Muscle of back (tissue), 11 donors: Measurements from ENCODE around the gene ZG16B. TPM values are rescaled to one million over a fixed set of nuclear protein-coding genes. Genes with fewer than 3 reads are reported as not detected.

ENCODE experiments used
- DNase-seq, 3 donors: peaks; one replicate each; pipeline versions ENCODE4 v3.0.0 to v3.0.0-alpha.2; 2013
- polyA plus RNA-seq, 10 donors: library from polyadenylated mRNA; unstranded; fragments of 120-200 nt; gene quantifications; one replicate each; pipeline ENCODE4 v1.2.1, GENCODE V29; 2013; ENCODE audit not compliant: insufficient read length in 10 of 10

ZG16B gene
- polyA plus RNA-seq, 10 donors: 0.24 to 0.90 (median 0.56) TPM; not detected in 1

DNA sequence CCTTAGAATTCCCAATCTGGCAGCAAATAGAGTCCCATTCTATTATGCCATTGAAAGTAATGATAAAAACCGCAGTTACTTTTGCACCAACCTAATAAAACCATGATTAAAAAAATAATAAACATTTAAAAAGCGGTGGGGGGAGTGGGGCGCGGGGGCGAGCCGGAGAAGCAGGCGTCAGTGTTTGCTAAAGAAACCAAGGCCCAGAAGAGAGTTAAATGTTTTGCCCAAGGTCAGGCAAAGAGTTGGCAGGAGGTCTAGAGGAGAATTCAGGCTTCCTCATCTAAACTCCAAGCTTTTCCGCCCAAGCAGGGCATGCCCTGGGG lies 37.5 kb downstream of the ZG16B start:
- DNase-seq: no peak

GRCh38 chr16:2867987-2868789 lies 38.1 kb downstream of the ZG16B start:
- DNase-seq: peak; percentile 90 to 97 (median 92)

DNA sequence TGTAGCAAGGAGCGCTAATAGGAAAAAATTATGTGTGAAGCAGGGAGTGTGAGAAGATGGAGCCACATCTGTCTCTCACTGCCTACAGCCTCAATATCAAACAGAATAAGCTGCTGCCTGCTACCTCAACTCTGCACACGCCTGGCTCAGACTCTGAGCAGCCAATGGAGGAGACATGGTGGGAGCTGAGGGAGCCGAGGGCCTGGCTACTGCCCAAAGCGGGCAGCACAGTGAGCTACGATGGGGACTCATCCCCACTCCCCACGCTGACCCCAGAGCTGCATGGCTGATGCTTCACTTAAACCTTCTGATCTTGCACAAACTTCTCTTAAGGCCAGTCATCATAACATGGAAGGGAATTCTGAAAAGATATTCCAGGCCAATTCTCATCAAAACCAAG lies 41.8 kb downstream of the ZG16B start:
- no peak for DNase-seq

DNA sequence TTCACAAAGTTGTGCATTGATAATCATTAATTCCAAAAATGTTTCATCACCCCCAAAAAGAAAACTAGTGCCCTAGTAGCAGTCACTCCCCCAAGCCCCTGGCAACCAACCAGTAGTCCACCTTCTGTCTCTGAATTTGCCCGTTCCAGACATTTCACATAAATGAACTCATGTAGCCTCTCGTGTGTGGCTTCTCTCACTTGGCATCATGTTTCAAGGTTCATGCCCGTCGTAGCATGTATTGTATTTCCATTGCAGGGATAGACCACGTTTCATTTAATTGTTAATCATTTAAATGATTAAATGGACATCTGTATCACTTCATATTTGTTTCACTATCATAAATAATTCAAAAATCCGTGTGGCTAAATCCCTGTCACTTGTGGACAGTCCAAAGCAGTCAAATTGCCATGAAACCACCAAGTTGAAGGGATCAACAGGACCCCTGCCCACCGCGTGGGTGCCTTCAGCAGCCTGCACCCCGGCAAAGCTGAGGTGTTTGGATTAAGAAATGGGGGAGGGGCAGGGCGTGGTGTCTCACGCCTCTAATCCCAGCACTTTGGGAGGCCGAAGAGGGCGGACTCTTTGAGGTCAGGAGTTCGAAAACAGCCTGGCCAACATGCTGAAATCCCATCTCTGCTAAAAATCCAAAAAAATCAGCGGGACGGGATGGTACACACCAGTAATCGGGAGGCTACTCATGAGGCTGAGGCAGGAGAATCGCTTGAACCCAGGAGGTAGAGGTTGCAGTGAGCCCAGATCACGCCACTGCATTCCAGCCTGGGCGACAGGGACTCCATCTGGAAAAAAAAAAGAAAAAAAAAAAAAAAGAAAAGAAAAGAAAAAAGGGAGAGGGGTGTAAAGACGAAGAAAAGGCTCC lies 44.2 kb downstream of the ZG16B start:
- no peak for DNase-seq

DNA sequence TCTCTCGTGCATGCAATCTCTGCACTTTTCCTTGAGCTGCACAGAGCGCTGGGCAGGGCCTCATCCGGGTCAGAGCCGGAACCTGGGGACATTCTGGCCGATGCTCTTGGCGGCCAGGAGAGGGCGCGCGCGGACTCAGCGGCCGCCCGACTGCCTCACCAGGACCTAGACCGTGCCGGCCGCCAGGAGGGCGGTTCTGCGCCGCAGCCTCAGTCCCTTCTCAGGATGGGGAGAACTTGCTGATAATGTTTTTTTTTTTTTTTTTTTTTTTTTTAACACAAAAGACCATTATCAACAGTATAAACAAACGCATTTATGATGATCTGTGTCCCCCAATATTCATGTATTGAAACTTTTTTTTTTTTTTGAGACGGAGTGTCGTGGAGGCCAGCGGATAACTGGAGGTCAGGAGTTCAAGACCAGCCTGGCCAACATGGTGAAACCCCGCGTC lies 44.8 kb downstream of the ZG16B start:
- DNase-seq: peak; percentile 52 to 88 (median 83)

DNA sequence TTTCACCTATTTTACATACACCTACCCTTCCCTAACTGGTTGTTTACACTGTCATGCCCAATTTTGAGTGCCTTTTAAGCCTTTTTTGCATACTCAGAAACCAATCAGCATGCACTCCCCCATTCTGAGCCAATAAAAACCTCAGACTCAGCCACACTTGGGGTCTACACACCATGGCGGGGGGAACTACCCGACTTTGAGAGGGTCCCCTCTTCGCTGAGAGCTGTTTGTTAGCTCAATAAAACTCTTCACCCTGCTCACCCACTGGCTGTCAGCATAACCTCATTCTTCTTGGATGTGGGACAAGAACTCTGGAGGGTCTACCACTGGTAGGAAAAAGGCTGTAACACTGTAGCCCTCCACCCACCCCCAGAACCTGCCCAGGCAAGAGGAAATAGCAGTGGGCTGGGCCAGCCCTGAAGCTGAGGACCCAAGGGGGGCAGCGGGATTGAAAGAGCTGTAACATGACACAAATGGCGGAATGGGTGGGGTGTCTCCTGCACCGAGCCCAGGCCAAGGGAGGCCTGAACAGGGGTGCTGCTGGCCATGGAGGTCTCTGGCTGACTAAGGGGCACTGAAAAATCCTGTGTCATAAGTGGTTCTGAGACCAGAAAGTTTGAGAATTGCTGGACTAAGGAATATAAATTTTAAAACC lies 49.9 kb downstream of the ZG16B start:
- DNase-seq: no peak

Other genes starting within 250 kb of the ZG16B start
- gene KCTD5, start 147.8 kb upstream of the ZG16B start, polyA plus RNA-seq: 10 to 100 TPM; 18.5 to 22.9 (median 20.6) TPM
- 1 to 10 TPM in 6 of 10 donors, under 1 TPM in 4; 0.86 to 1.6 (median 1.2) TPM for gene PRSS27, start 110.1 kb upstream of the ZG16B start, polyA plus RNA-seq
- 100 to 1,000 TPM; 351 to 593 (median 450) TPM for gene SRRM2, start 77.7 kb upstream of the ZG16B start, polyA plus RNA-seq
- gene ELOB, start 53.0 kb upstream of the ZG16B start, polyA plus RNA-seq: 100 to 1,000 TPM; 126 to 207 (median 146) TPM
- not detected for gene PRSS33, start 42.7 kb upstream of the ZG16B start, polyA plus RNA-seq
- not detected for gene PRSS41, start 31.8 kb upstream of the ZG16B start, polyA plus RNA-seq
- gene PRSS21, start 13.1 kb upstream of the ZG16B start, polyA plus RNA-seq: under 1 TPM in 3 of 10 donors, not detected in 7; 0.24 to 0.53 (median 0.31) TPM
- gene PRSS22, start 27.9 kb downstream of the ZG16B start, polyA plus RNA-seq: under 1 TPM in 2 of 10 donors, not detected in 8; 0.83 to 0.94 TPM
- 10 to 100 TPM; 10.4 to 20.2 (median 15.5) TPM for gene FLYWCH2, start 52.9 kb downstream of the ZG16B start, polyA plus RNA-seq
- gene FLYWCH1, start 81.6 kb downstream of the ZG16B start, polyA plus RNA-seq: 10 to 100 TPM; 10.7 to 25.3 (median 17.2) TPM
- 10 to 100 TPM in 2 of 10 donors, 1 to 10 TPM in 8; 1.7 to 27.6 (median 5.6) TPM for gene KREMEN2, start 134.0 kb downstream of the ZG16B start, polyA plus RNA-seq
- gene PAQR4, start 139.0 kb downstream of the ZG16B start, polyA plus RNA-seq: 10 to 100 TPM in 1 of 10 donors, 1 to 10 TPM in 9; 4.9 to 13.2 (median 7.2) TPM
- 10 to 100 TPM in 4 of 10 donors, 1 to 10 TPM in 6; 5.8 to 23.0 (median 9.5) TPM for gene PKMYT1, start 150.1 kb downstream of the ZG16B start, polyA plus RNA-seq
- gene CLDN9, start 182.6 kb downstream of the ZG16B start, polyA plus RNA-seq: 1 to 10 TPM in 7 of 10 donors, under 1 TPM in 3; 0.45 to 2.6 (median 1.3) TPM
- gene CLDN6, start 187.9 kb downstream of the ZG16B start, polyA plus RNA-seq: 1 to 10 TPM in 2 of 10 donors, under 1 TPM in 7, not detected in 1; 0.16 to 6.3 (median 0.31) TPM
- gene TNFRSF12A, start 190.1 kb downstream of the ZG16B start, polyA plus RNA-seq: 10 to 100 TPM; 21.3 to 91.8 (median 36.6) TPM
- 100 to 1,000 TPM in 8 of 10 donors, 10 to 100 TPM in 2; 68.2 to 157 (median 121) TPM for gene HCFC1R1, start 193.6 kb downstream of the ZG16B start, polyA plus RNA-seq
- gene THOC6, start 193.7 kb downstream of the ZG16B start, polyA plus RNA-seq: 10 to 100 TPM; 15.9 to 26.9 (median 19.8) TPM
- gene BICDL2, start 206.6 kb downstream of the ZG16B start, polyA plus RNA-seq: under 1 TPM in 6 of 10 donors, not detected in 4; 0.07 to 0.82 (median 0.11) TPM
- gene MMP25, start 216.3 kb downstream of the ZG16B start, polyA plus RNA-seq: 1 to 10 TPM; 1.1 to 3.0 (median 1.8) TPM
- gene IL32, start 235.3 kb downstream of the ZG16B start, polyA plus RNA-seq: 100 to 1,000 TPM in 6 of 10 donors, 10 to 100 TPM in 4; 43.8 to 181 (median 123) TPM